ENCODE results near the gene KIAA1328.
A peak's percentile ranks its signal among the peaks of the same experiment; 100 is the strongest.

KIAA1328 gene

DNA sequence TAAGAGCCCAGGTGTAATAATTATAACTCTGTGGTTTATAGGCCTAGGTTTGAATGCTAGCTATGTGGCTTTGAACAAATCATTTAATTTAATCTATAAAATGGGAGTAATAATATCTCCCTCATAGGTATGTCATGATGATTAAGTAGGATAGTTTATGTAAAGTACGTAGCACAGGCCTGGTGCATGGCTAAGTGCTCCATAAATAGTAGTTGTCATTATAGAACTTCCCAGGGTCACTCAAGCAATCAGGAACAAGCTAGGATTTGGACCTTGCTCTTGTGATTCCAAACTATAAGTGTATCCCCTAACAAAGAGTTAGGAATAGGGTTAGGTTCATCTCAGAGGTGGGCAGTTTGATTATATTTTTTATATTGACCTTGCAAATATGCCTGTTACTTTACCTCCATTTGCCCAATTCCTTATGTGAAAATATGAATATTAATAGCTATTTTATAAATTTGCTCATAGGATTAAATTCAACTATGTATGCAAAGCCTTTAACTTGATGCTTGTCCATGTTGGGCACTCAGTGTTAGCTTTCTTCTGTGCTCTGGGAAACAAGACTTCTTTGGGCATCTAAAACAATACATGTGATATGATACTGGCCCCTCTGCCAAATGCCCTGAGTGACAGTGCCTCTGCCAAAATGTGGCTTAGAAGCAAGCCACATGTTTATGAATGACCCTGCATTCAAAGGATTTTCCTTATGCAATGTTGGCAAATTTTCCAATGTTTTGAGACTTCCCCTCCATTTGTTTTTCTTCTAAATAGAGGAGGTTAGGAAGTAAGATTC is 353.6 kb downstream of the KIAA1328 start:
- intact Hi-C loops (cut with DNase I): no loop called here
- DNase-seq: no peak

DNA sequence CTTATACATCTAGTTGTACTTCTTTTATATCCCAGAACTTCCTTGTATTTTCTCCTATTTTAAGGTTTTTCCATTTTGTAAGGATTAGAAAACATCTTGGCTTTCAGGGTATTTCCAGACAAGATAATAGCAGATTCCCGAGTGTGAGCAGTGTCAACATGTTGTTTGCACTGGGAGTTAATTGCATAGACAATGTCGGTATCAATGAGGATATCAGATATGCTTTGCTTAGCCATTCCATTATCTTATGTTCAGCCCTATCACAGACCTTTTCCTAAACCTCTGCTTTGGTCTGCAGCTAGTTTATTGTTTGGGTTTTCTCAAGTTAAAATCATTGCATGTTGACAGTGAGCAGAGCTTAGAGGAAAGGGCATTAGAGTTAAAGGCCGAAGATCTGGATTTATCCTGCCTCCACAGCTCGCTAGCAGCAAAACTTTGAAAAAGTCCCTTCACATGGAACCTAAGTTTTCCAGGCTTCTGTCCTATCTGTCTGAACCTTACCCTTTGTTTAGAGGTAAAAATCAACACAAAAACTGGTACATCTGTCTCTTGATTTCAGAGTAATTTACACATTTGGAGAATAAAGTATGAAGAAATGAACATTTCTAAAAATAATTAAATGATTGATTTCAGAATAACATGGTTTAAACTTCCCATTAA is 355.4 kb downstream of the KIAA1328 start:
- intact Hi-C loops (cut with DNase I): no loop called here

GRCh38 chr18:37188016-37188791 is 359.3 kb downstream of the KIAA1328 start:
- intact Hi-C loops (cut with DNase I): no loop called here

More for the DNA sequence above, 355.4 kb downstream of the KIAA1328 start:
- no peak for DNase-seq

GRCh38 chr18:37199741-37200140 is 370.8 kb downstream of the KIAA1328 start:
- no peak for DNase-seq
- intact Hi-C loops (cut with DNase I): no loop called here

More at GRCh38 chr18:37188016-37188791, 359.3 kb downstream of the KIAA1328 start:
- no peak for DNase-seq

- intact Hi-C loops (cut with DNase I): no loop called here
- no peak for DNase-seq
Measured at GRCh38 chr18:37207343-37207742, 378.4 kb downstream of the KIAA1328 start.

GRCh38 chr18:37210781-37211180 is 381.9 kb downstream of the KIAA1328 start:
- intact Hi-C loops (cut with DNase I): no loop called here
- DNase-seq: no peak

GRCh38 chr18:37218022-37218590 is 389.2 kb downstream of the KIAA1328 start:
- intact Hi-C loops (cut with DNase I): no loop called here
- DNase-seq: no peak

DNA sequence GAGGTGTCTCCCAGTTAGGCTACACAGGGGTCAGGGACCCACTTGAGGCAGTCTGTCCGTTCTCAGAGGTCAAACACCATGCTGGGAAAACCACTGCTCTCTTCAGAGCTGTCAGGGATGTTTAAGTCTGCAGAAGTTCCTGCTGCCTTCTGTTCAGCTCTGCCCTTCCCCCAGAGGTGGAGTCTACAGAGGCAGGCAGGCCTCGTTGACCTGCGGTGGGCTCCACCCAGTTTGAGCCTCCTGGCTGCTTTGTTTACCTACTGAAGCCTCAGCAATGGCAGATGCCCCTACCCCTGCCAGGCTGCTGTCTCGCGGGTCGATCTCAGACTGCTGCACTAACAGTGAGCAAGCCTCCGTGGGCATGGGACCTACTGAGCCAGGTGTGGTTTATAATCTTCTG is 390.3 kb downstream of the KIAA1328 start:
- DNase-seq: no peak
- intact Hi-C loops (cut with DNase I): no loop called here

DNA sequence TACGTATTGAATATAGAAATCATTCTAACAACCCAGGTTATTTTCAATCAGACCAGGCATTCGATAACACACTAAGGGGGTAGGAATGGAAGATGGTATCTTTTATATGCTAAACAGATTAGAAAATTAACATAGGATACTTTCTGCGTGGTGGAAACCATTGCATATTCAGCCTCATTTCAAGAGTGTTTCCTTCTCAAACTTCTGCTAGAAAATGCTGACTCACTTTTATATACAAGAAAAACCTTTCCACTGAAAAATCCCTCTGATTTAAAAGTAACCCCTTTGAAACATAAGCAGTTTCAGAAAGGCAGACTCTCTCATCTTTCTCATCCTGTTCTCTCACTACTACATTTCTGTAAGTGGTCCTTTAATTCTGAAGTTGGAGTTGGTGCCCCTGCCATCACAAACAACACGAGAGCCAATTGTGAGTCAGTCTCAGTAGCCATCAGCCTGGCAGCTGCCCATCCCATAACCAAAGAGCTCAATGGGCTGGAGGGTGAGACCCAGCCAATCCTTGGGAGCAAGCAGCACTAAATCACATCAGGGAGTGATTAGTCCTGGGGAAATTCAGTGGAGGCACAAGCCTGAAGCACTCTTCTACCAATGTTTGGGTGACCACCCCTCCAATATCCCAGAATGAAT is 393.5 kb downstream of the KIAA1328 start:
- DNase-seq: peak in 1 of 10 donors; percentile 59
- intact Hi-C loops (cut with DNase I): no loop called here

GRCh38 chr18:37222999-37223378 is 394.1 kb downstream of the KIAA1328 start:
- intact Hi-C loops (cut with DNase I): no loop called here
- DNase-seq: no peak

- no peak for DNase-seq
- intact Hi-C loops (cut with DNase I): no loop called here
Measured at GRCh38 chr18:37225279-37225678, 396.4 kb downstream of the KIAA1328 start.

- intact Hi-C loops (cut with DNase I): no loop called here
- peak in 1 of 10 donors; percentile 60 for DNase-seq
Measured at GRCh38 chr18:37230768-37231167, 401.8 kb downstream of the KIAA1328 start.

DNA sequence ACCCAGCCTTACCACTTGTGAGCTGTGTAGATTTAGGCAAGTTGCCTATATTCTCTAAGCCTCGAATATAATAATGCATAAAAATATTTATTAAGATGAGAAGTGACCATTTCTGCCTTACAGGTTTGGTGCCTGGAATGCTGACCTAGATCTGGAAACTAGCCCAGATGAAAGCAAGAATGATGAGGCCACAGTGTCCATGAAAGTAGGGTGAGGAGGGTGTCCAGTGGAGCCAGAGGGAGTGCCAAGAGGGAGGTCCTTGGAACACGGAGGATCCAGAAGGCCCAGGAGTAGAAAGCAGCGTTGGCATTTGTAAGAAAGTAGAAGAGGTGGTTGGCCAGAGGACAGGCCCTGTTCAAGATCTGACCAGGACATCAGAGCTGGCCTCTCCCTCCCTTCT is 402.3 kb downstream of the KIAA1328 start:
- DNase-seq: no peak
- intact Hi-C loops (cut with DNase I): no loop called here

GRCh38 chr18:37235583-37235982 is 406.7 kb downstream of the KIAA1328 start:
- intact Hi-C loops (cut with DNase I): no loop called here
- DNase-seq: no peak

DNA sequence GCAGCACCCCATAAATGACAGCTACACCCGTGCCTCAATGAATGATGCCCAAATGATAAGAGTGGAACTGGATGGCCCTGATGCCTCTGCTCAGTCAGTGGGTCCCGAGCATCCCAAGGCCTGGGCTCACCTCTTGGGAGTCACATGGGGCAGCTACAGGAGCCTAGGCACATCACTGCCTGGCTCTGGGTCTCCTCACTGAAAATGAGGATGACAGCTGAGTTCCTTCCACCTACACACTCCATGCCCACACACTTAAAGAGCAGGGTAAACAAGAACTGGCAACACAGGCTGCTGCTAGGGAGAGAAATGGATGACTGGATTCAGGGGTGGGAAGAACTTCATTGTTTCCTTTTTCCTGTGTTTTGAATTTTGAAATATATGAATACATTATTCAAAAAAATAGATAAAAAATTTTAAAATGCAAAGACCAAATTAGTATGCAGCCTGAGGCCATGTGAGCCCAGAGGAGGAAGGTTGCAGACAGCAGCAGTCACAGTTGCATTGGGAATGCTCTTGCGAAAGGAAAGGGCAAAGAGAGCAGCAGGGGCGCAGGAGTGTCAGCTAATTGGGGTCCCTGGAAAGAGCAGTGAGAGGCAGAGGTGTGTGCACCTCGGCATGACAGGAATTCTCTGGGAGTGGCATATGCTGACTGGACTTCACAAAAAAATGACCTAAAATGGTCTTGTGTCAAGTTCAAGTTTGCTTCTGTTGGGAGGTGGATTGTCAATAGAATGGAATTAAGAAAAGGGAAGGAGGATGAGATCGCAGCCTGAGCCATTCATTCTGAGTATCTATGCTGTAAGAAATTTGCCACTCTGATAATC is 409.6 kb downstream of the KIAA1328 start:
- DNase-seq: no peak
- intact Hi-C loops (cut with DNase I): no loop called here

GRCh38 chr18:37242091-37242490 is 413.2 kb downstream of the KIAA1328 start:
- peak in 1 of 10 donors; percentile 74 for DNase-seq
- intact Hi-C loops (cut with DNase I): no loop called here

DNA sequence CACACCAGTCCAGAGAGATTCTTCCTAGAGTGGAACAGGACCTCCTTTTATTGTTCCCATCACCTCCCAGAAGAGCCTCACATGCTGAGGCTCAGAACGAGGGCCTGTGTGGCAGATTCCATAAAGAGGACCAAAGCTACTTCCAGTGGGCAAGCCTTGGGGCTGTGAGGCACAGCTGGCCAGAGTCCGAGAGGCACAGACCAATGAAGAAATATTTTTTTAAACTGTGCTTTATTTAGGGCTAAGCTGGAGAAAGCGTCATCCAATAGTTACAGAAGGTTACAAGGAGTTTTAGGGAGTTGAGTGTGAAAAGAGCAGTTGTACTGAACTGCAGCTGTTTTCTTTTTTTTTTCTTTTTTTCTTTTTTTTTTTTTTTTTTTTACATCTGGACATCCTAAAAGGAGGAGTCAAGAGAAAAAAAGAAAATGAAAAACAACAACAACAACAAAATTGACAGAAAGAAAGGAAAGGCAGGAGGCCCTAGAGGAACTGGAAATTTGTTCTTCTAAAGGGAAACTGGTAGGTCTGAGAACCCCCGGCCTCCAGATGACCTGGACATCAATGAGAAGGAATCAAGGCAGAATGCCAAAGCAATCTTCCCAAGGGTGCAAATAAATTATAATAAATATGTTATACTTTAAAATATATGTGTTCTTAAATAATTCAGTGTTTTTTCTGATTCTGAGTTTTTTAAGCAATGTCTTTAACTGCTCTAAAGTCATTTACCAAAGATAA is 414.1 kb downstream of the KIAA1328 start:
- DNase-seq: no peak
- intact Hi-C loops (cut with DNase I): no loop called here

GRCh38 chr18:37243741-37244140 is 414.8 kb downstream of the KIAA1328 start:
- peak in 1 of 10 donors; percentile 42 for DNase-seq
- intact Hi-C loops (cut with DNase I): no loop called here

DNA sequence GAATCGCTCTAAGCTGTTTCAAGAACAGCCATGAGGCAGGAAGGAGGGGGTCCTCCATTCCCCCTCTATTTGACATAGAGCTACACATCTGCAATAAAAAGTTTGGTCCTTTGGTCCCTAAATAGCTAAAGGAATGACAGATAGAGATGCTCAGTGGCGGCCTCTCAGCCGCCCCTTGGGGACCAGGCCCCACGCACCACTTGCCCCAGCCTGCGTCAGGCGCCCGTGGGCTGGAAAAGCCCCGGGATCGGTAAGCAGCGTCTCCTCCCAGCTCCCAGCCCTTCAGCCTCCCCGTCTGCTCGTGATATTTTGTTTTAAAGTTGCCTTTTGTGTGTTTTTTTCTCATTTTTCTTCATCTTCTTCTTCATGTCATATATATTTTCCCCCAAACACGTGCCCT is 415.7 kb downstream of the KIAA1328 start:
- DNase-seq: peak in 1 of 10 donors; percentile 63
- intact Hi-C loops (cut with DNase I): no loop called here
